SK-N-SH treated with all-trans-retinoic acid at 6 μM for 48 hours (cell line): ENCODE data around the gene SLC9A7.

ENCODE experiments used
- RARB ChIP-seq: fragments of 250-450 bp; sonication (Bioruptor Pico); IDR thresholded peaks from 2 replicates; pipeline ENCODE4 v1.8.0; 2021; ENCODE audit warnings: mild to moderate bottlenecking, moderate library complexity
- TOX ChIP-seq: fragments of 250-450 bp; sonication (Bioruptor Pico); IDR thresholded peaks from 2 replicates; pipeline ENCODE4 v1.8.0; 2021; ENCODE audit warnings: mild to moderate bottlenecking, moderate library complexity, borderline replicate concordance
- ZC3H10 ChIP-seq: fragments of 250-450 bp; sonication (Bioruptor Pico); IDR thresholded peaks from 2 replicates; pipeline ENCODE4 v1.5.1; 2021; ENCODE audit warnings: mild to moderate bottlenecking, moderate library complexity
- ZNF70 ChIP-seq: fragments of 450-650 bp; formaldehyde crosslinking; IDR thresholded peaks from 2 replicates; pipeline ENCODE4 v1.5.0; 2020; ENCODE audit warnings: mild to moderate bottlenecking, moderate library complexity

DNA sequence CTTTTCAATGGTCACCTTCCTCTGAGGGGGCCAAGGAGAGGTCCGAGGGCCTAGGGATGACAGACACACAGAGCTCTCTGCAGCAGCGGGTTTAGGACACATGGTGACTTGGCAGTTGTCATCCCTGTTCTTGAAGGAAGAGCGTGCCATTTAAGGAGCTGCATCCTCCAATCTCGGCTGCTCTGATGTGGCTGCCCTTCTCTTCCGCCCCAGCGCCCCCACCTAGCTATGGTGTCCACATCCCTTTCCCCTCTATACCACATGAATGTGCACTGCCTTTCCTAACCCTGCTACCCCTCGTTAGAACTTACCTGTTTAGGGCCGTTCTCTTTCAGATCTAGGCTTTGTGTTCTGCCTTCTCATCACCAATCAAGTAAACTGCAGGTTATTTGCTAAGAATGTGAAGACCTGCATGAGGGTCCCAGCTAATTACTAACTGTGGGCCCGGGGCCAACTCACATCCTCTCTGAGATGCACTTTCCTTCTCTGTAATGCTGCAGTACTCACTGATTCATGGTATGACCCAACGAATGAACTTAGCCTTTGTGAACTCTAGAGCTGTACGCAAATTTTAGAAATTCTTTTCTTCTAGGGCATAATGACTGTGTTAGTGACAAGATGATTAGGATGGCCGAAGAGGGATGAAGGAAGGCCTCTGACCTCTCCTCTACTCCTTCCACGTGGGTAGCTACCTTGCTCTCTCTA, 147.1 kb downstream of the SLC9A7 start:
- TF ChIP-seq RARB (CRISPR knock-in tag) (no peak), TOX (CRISPR knock-in tag) (no peak), ZNF70 (CRISPR knock-in tag) (no peak), ZC3H10 (CRISPR knock-in tag) (no peak)
